ENCODE data around the gene PHLDB1. TPM values are rescaled to one million over a fixed set of nuclear protein-coding genes. Genes with fewer than 3 reads are reported as not detected.

PHLDB1 gene
- total RNA-seq, 1 experiment from 2014 or later = 36.2 TPM

DNA sequence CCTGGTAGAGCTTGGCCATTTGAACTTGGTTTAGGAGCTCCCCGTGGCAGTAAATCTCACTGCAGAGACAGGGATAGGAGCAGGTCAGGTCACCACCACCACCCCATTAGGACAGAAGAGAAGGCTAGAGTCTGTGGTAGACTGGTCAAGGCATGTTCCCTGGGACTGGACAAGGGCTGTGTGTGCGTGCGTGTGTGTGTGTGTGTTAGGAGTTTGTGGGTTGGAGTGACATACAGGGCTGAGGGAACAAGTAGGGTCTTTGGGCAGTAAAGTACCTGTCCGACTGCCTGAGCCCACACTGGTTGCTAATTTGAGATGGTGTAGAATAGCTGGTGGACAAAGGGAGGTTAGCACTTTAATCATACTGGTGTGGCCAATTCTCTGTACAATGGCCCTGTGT lies 56.0 kb downstream of the PHLDB1 start:
- TF ChIP-seq CTCF (IDR thresholded peaks at IDR 0.05; ENCODE audit: unreplicated experiment) = no peak
- ChIA-PET CTCF (interaction anchor here (0.8 kb wide), 1 partner anchor 18 kb away, joined by 3 read pairs; no protein-coding TSS in a partner anchor), POLR2A (interaction anchor here (0.8 to 1.2 kb wide), 3 partner anchors 8 to 71 kb away, joined by 3 to 4 read pairs (median 4); no protein-coding TSS in a partner anchor)
- Mint-ChIP-seq H3K4me1 (ENCODE audit: insufficient read depth, unreplicated experiment) (no peaks in the 10 kb centered on the region), H3K9me3 (ENCODE audit: unreplicated experiment) (no peaks in the 10 kb centered on the region), H3K4me3 (ENCODE audit: unreplicated experiment) (no peak overlapping the region), H3K36me3 (ENCODE audit: insufficient read depth, unreplicated experiment) (peaks cover 17% of the 10 kb centered on the region), H3K27ac (ENCODE audit: low read depth, unreplicated experiment) (no peak overlapping the region), H3K27me3 (ENCODE audit: insufficient read depth, unreplicated experiment) (no peaks in the 10 kb centered on the region)
- BruUV-seq (replicated peaks) = no TSS peak
- no peak for DNase-seq (ENCODE audit: unreplicated experiment)
- intact Hi-C loops (cut with micrococcal nuclease) = no loop called here

DNA sequence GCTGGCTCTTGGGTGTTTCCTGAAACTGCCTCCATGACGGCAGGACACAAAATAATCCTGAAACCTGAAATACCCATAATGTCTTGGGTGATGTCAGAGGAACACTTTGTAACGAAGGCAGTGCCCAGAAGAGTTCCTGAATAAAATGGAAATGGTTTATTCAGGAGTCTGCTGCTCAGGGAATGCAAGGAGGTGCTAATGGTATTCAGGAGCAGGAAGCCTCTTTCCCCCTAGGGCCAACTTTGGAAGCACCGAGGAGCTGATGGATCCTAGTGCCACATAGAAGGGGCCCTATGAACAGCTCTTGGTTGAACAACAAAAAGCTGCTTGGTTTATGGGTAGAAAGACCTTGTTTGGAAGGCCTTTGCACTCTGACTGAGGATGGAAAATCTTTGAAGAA lies 56.5 kb downstream of the PHLDB1 start:
- Mint-ChIP-seq H3K36me3 (ENCODE audit: insufficient read depth, unreplicated experiment) (peaks cover 15% of the 10 kb centered on the region), H3K27ac (ENCODE audit: low read depth, unreplicated experiment) (no peak overlapping the region), H3K9me3 (ENCODE audit: unreplicated experiment) (no peaks in the 10 kb centered on the region), H3K27me3 (ENCODE audit: insufficient read depth, unreplicated experiment) (no peaks in the 10 kb centered on the region), H3K4me3 (ENCODE audit: unreplicated experiment) (no peak overlapping the region), H3K4me1 (ENCODE audit: insufficient read depth, unreplicated experiment) (no peaks in the 10 kb centered on the region)
- ChIA-PET POLR2A (interaction anchor here (0.8 to 1.2 kb wide), 2 partner anchors 8 to 71 kb away, joined by 3 to 4 read pairs; no protein-coding TSS in a partner anchor), CTCF (interaction anchor here (0.8 kb wide), 1 partner anchor 17 kb away, joined by 3 read pairs; no protein-coding TSS in a partner anchor)
- intact Hi-C loops (cut with micrococcal nuclease) = no loop called here
- DNase-seq (ENCODE audit: unreplicated experiment) = no peak
- no peak for TF ChIP-seq CTCF (IDR thresholded peaks at IDR 0.05; ENCODE audit: unreplicated experiment)
- BruUV-seq (replicated peaks) = no TSS peak

GRCh38 chr11:118666371-118666770 lies 59.0 kb downstream of the PHLDB1 start:
- TF ChIP-seq CTCF (IDR thresholded peaks at IDR 0.05; ENCODE audit: unreplicated experiment) = no peak
- no TSS peak for BruUV-seq (replicated peaks)
- ChIA-PET POLR2A (no interaction called here), CTCF (interaction anchor here (1.1 kb wide), 1 partner anchor 23 kb away, joined by 4 read pairs; no protein-coding TSS in a partner anchor)
- H3K4me3 Mint-ChIP-seq (ENCODE audit: unreplicated experiment) = no peak overlapping the region
- H3K27ac Mint-ChIP-seq (ENCODE audit: low read depth, unreplicated experiment) = no peak overlapping the region
- peaks cover 25% of the 10 kb centered on the region for H3K27me3 Mint-ChIP-seq (ENCODE audit: insufficient read depth, unreplicated experiment)
- H3K4me1 Mint-ChIP-seq (ENCODE audit: insufficient read depth, unreplicated experiment) = peaks cover 11% of the 10 kb centered on the region
- no peaks in the 10 kb centered on the region for H3K9me3 Mint-ChIP-seq (ENCODE audit: unreplicated experiment)
- intact Hi-C loops (cut with micrococcal nuclease) = no loop called here
- H3K36me3 Mint-ChIP-seq (ENCODE audit: insufficient read depth, unreplicated experiment) = peaks cover 11% of the 10 kb centered on the region
- DNase-seq (ENCODE audit: unreplicated experiment) = no peak

DNA sequence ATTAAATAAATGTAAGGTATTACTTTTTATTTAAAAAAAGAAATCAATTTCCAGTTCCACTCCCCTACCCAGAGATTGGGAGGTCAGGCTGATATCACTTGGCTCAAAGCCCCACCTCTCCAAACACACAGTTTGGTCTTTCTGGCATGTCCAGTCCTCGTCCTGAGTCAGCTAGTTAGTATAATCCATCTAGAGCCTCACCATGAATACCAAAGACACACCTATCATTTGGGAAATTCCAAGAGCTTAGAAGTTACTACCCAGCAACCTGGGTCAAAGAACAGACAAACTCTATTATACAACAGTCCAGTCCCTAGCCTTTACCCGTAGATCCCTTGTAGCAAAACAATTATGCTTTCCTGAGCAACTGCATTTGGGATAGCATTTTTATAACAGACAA lies 62.6 kb downstream of the PHLDB1 start:
- H3K4me1 Mint-ChIP-seq (ENCODE audit: insufficient read depth, unreplicated experiment) = peaks cover 11% of the 10 kb centered on the region
- no peaks in the 10 kb centered on the region for H3K9me3 Mint-ChIP-seq (ENCODE audit: unreplicated experiment)
- no peak for DNase-seq (ENCODE audit: unreplicated experiment)
- POLR2A ChIA-PET = interaction anchor here (0.6 to 3.1 kb wide), 6 partner anchors 9 to 190 kb away, joined by 3 to 10 read pairs (median 4); partner anchors contain the start of gene TREH
- CTCF ChIA-PET = interaction anchor here (0.6 to 2.0 kb wide), 4 partner anchors 10 to 20 kb away, joined by 4 to 8 read pairs (median 4); no protein-coding TSS in a partner anchor
- no peak overlapping the region for H3K27ac Mint-ChIP-seq (ENCODE audit: low read depth, unreplicated experiment)
- peaks cover 30% of the 10 kb centered on the region for H3K27me3 Mint-ChIP-seq (ENCODE audit: insufficient read depth, unreplicated experiment)
- intact Hi-C loops (cut with micrococcal nuclease) = no loop called here
- no TSS peak for BruUV-seq (replicated peaks)
- H3K4me3 Mint-ChIP-seq (ENCODE audit: unreplicated experiment) = no peak overlapping the region
- no peak for TF ChIP-seq CTCF (IDR thresholded peaks at IDR 0.05; ENCODE audit: unreplicated experiment)
- H3K36me3 Mint-ChIP-seq (ENCODE audit: insufficient read depth, unreplicated experiment) = peaks cover 8% of the 10 kb centered on the region

All from MCF 10A (cell line).